ENCODE data around the gene MUC13.
"Not testable (repeated sequence)": the region's sequence is repeated elsewhere in the genome, so short reads cannot be mapped to it uniquely, and the experiment has no call there.

MUC13 gene, protein sequence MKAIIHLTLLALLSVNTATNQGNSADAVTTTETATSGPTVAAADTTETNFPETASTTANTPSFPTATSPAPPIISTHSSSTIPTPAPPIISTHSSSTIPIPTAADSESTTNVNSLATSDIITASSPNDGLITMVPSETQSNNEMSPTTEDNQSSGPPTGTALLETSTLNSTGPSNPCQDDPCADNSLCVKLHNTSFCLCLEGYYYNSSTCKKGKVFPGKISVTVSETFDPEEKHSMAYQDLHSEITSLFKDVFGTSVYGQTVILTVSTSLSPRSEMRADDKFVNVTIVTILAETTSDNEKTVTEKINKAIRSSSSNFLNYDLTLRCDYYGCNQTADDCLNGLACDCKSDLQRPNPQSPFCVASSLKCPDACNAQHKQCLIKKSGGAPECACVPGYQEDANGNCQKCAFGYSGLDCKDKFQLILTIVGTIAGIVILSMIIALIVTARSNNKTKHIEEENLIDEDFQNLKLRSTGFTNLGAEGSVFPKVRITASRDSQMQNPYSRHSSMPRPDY

GRCh38 chr3:124934577-124934976 is at the start of gene MUC13:
TSS of gene MUC13 (minus strand) at chr3:124934751. CDS start at chr3:124934712, 39 bp downstream.
- no peak for DNase-seq

GRCh38 chr3:124982855-124983254 is 48.3 kb upstream of the MUC13 start:
- DNase-seq = no peak

- DNase-seq = no peak
These were observed 46.9 kb upstream of the MUC13 start for GRCh38 chr3:124981472-124981871.

GRCh38 chr3:124978627-124979026 is 44.1 kb upstream of the MUC13 start:
- DNase-seq = no peak

DNA sequence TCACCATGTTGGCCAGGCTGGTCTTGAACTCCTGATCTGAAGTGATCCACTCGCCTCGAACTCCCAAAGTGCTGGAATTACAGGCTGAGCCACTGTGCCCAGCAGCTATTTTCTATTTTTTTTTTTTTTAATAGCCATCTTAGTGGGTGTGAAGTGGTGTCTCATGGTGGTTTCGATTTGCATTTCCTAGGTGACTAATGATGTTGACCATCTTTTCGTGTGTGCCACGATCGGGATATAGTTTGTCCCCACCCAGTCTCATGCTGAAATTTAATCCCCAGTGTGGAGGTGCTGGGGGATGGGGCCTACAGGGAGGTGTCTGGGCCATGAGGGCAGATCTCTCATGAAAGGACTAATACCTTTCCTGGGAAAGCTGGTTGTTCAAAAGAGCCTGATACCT is 41.8 kb upstream of the MUC13 start:
- no peak for DNase-seq

DNA sequence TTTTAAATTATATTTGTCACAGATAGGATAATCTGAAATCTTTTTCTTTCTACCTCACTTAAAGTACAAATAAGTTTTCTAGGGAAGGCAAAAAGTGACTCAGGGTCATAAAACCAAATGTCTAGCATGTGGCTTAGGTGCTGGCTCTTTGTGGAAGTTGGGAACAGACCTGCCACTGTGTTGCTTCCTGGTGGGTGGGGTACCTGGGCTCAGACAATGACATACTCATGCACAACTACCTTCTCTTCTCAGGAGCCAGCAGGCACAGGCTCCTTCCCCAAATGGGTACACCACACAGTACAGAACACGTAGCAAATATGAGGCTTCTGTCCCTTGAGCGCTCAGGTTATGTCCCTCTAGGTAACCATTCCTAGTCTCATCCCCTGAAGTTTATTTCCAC is 40.1 kb upstream of the MUC13 start:
- DNase-seq = no peak

GRCh38 chr3:124973290-124973689 is 38.7 kb upstream of the MUC13 start:
- DNase-seq = no peak

DNA sequence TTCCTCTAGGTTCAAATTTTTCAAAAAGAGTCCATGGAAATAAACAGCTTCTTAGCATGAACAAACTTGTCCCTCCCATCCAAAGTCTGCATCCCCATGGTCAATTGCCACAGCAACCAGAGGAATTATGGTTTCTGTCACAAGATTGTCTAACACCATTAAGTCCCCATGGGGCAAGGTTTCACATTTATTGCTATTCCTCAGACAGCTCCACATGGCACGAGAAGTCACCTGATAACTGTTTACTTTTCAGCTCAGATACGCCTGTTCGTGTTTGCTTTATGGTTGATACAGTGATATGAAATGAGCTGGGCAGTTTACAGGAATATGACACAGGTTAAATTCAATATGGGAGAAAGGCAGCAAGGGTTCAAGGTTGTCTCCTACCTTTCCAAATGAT is 37.9 kb upstream of the MUC13 start:
- no peak for DNase-seq

DNA sequence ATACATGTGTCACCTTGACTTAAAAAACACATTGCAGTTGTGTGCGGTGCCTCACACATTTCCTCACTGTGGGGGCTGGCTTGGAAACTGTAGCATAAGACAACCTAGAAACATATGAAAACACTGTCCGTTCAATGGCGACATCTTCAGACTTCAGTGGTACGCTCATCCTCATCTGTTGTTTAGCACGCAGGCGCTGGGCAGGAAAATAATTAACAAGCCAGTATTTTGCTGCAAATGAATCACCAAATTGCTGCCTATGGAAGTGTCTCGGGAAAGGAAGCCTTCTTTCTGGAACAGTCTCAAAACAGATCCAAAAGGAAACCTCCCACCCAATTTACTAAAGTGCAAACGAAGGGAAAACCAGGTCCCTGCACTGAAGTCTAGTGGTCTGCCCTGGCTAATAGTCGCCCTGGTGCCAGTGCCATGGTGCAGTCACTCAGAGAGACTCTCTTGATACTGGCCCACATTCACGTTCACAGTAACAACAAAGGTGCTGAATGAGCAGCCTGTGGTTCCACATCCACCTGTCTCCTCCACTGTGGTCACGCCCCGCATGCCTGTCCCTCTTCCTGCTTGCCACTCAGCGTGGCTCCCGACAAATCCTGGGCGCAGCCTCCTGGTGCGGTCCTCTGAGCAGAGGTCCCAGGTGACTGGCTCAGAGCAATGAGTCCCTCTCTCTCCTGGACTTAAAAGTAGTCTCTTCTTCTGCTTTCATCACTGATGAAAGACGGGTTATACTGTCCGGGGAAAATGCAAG is 35.6 kb upstream of the MUC13 start:
- DNase-seq = no peak

GRCh38 chr3:124969190-124969589 is 34.6 kb upstream of the MUC13 start:
- no peak for DNase-seq

GRCh38 chr3:124967964-124968363 is 33.4 kb upstream of the MUC13 start:
- no peak for DNase-seq

- no peak for DNase-seq
These were observed 32.2 kb upstream of the MUC13 start for GRCh38 chr3:124966521-124967445.

- DNase-seq = no peak
These were observed 30.9 kb upstream of the MUC13 start for GRCh38 chr3:124965413-124965812.

DNA sequence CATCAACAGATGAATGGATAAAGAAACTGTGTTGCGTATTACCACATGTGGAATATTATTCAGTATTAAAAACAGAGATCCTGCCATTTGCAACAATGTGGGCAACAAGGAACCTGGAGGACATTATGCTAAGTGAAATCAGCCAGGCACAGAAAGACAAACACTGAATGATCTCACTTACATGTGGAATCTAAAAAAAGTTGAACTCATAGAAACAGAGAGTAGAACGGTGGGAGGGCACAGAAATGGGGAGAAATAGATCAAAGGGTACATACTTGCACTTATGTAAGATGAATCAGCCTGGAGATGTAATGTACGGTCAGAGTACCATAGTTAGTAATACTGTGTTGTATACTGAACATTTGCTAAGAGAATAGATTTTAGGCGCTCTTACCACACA is 29.8 kb upstream of the MUC13 start:
- no peak for DNase-seq

- no peak for DNase-seq
These were observed 29.2 kb upstream of the MUC13 start for GRCh38 chr3:124963755-124964154.

DNA sequence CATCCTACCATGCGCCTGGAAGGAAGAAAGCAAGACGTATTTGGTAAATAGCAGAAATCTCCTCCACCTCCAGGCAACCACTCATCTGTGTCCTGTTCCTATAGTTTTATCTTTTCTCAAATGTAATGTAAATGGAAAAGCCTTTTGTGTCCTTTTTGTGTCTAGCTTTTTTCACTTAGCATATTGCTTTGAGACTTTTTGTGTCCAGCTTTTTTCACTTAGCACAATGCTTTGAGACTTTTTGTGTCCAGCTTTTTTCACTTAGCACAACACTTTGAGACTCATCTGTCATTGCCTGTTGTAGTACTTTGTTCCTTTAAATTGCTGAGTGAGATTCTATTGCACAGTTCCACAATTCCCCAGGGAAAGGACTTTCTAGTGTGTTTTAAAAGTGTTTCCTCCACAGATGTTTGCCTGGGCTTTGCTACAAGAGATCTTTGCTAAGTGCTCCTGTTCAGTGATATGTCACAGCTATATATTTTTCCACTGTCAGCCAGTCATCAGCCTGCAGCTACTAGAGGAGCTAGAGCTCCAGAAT is 27.9 kb upstream of the MUC13 start:
- DNase-seq = no peak

DNA sequence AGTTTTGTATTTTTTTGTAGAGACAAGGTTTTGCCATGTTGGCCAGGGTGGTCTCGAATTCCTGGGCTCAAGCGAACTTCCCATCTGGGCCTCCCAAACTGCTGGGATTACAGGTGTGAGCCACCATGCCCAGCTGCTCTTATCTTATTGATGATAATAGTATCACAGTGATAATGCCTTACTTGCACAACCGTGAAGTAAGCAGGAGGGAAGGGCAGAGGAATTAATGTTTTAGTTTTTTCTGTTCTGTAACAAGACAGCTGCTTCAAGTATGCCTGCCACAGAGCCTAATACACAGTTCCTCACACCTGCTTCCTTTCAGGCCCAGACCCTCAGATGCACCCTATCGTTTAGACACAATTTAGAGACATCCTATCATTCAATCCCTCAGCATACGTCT is 26.1 kb upstream of the MUC13 start:
- DNase-seq = no peak

- no peak for DNase-seq
These were observed 25.6 kb upstream of the MUC13 start for GRCh38 chr3:124960105-124960504.

DNA sequence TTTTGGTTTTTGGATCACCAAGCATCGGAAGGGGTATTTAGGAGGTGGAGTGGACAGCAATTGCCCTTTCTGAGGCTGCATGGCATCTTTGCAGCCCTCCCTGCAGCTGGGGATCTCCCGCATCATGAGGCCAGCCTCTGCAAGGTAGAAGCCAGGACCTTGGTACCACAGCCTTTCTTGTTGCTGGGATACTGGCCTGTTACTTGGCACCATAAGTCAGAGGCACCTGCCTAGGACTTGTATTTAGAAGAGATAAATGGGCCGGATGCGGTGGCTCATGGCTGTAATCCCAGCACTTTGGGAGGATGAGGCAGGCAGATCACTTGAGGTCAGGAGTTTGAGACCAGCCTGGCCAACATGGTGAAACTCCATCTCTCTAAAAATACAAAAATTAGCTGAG is 23.4 kb upstream of the MUC13 start:
- not testable (repeated sequence) for DNase-seq

- DNase-seq = no peak
These were observed 17.8 kb upstream of the MUC13 start for GRCh38 chr3:124952282-124952855.

DNA sequence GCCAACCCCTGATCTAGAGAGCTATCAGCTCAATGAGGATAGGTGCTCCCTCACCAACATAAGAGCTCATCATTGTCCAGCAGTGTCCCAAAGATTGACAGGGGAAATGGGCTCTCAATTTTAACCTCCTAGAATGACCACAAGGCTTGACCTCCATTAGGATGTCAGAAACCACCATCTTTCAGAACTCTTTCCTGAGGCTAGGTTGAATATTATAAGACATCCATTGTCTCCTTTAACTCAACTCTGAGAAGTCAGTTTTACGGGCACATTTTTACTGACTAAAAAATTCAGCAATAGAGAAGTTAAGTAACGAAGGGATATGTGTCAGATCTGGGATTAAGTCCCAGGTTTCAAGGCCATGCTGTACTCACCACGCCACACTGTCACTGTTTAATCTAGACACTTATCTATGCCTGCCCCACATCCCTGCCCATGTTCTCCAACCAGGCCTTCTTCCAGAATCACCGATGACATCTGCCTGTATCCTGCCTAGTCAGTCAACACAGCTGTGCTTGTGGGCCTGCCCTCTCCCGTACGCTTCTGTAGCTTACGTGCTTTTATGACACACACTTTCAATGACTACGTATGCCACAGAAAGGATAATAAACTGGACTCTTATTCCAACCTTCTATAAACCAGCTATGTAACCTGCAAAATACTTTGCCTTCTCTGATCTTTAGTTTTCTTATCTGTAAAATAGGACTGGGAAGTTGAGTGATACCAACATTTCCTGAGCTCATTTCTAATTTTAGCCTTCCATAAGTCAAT is 17.1 kb upstream of the MUC13 start:
- DNase-seq = no peak

GRCh38 chr3:124950026-124950425 is 15.5 kb upstream of the MUC13 start:
- DNase-seq = no peak

All from activated effector memory CD4-positive, alpha-beta T cell treated with Interleukin-2 at 50 U/mL for 16 hours (primary cell).